Subcutaneous adipose tissue (tissue), 4 donors: ENCODE data around the gene SLC13A3. TPM values are rescaled to one million over a fixed set of nuclear protein-coding genes. Genes with fewer than 3 reads are reported as not detected.

Experiments
- total RNA-seq, 4 donors: library from RNA; depleted of rRNA; stranded (reverse); fragments of >200 nt; gene quantifications; one replicate each; pipeline ENCODE4 v1.1.0, GENCODE V29; 2016
- TF ChIP-seq, protein P1 (sequence below): fragments of 450-650 bp; IDR thresholded peaks from one replicate; pipeline ENCODE4 v1.5.1; 2016; ENCODE audit warnings: low read depth, mild to moderate bottlenecking, control low read depth, antibody characterized with exemption, moderate library complexity

SLC13A3 gene
- total RNA-seq, 4 donors from 2014 or later = 0.88 to 4.3 (median 1.5) TPM

GRCh38 chr20:46660487-46660886 lies 9.2 kb upstream of the SLC13A3 start:
- TF ChIP-seq, protein P1, sequence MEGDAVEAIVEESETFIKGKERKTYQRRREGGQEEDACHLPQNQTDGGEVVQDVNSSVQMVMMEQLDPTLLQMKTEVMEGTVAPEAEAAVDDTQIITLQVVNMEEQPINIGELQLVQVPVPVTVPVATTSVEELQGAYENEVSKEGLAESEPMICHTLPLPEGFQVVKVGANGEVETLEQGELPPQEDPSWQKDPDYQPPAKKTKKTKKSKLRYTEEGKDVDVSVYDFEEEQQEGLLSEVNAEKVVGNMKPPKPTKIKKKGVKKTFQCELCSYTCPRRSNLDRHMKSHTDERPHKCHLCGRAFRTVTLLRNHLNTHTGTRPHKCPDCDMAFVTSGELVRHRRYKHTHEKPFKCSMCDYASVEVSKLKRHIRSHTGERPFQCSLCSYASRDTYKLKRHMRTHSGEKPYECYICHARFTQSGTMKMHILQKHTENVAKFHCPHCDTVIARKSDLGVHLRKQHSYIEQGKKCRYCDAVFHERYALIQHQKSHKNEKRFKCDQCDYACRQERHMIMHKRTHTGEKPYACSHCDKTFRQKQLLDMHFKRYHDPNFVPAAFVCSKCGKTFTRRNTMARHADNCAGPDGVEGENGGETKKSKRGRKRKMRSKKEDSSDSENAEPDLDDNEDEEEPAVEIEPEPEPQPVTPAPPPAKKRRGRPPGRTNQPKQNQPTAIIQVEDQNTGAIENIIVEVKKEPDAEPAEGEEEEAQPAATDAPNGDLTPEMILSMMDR = no peak

DNA sequence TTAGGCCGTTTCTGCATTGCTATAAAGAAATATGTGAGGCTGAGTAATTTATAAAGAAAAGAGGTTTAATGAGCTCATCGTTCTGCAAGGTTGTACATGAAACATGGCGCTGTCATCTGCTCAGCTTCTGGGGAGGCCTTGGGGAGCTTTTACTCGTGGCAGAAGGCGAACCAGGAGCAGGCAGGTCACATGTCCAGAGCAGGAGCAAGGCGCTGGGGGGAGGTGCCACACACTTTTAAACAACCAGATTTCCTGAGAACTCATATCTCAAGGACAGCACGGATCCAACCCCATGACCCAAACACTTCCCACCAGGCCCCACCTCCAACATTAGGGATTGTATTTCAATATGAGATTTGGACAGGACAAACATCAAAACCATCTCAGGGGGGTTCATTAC lies 6.4 kb upstream of the SLC13A3 start:
- TF ChIP-seq, protein P1 = no peak

DNA sequence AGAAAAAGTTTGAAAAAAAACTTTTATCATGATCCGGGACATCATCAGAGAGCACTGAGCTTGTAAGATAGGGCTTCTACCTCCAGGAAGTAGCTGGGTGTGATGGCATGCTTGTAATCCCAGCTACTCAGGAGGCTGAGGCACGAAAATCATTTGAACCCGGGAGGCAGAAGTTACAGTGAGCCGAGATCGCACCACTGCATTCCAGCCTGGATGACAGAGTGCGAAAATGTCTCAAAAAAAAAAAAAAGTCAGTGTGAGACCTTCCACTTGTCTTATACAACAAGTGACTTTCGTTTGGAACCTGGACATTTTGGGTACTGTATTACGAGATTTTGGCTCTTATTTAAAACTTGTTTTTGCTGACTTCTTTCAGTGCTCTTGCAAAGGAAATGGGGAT lies 5.9 kb upstream of the SLC13A3 start:
- TF ChIP-seq, protein P1 = no peak

GRCh38 chr20:46652699-46653098 lies 1.4 kb upstream of the SLC13A3 start:
- TF ChIP-seq, protein P1 = no peak

DNA sequence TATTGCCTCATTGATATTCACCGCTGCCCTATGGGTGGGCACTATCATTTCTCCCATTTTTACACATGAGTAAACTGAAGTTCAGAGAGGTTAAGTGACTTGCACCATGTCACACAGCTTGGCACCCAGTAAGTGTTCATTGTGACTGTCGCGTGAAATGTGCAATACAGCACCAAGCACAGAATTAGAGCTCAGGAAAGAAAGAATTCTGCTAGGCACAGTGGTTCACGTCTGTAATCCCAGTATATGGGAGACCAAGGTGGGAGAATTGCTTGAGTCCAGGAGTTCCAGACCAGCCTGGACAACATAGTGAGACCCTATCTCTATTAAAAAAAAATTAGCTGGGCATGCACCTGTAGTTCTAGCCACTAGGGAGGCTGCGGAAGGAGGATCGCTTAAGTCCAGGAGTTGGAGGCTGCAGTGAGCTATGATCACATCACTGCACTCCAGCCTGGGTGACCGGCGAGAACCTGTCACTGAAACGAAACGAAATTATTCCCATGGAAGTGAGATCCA lies 626 bp downstream of the SLC13A3 start:
- TF ChIP-seq, protein P1 = no peak

GRCh38 chr20:46649965-46650542 lies 1.2 kb downstream of the SLC13A3 start:
- TF ChIP-seq, protein P1 = no peak

DNA sequence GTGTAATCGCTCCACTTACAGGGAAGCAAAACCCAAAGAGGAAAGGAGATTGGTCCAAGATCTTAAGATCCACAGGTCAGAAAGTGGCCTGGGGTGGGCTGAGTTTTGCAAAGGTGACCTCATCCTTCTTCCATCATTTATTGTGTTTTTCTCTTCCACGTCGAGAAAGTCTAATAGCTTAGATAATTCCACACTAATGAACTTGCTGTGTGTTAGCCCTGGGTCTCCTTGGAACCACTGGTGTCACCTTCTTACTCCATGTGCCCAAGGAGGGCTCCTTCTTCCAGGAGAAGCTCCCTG lies 1.7 kb downstream of the SLC13A3 start:
- TF ChIP-seq, protein P1 = no peak
